DMS153 treated with DMSO at 0.1 percent for 48 hours (cell line): ENCODE results near the gene IYD.
"Not testable (repeated sequence)": the region's sequence is repeated elsewhere in the genome, so short reads cannot be mapped to it uniquely, and the experiment has no call there.

Source experiments
- DNase-seq: peaks from one replicate; lab custom pipeline; 2025; ENCODE audit not compliant: unreplicated experiment; lab: John Stamatoyannopoulos, UW

The IYD gene

GRCh38 chr6:150427037-150427602 lies 58.3 kb downstream of the IYD start:
- no peak for DNase-seq

DNA sequence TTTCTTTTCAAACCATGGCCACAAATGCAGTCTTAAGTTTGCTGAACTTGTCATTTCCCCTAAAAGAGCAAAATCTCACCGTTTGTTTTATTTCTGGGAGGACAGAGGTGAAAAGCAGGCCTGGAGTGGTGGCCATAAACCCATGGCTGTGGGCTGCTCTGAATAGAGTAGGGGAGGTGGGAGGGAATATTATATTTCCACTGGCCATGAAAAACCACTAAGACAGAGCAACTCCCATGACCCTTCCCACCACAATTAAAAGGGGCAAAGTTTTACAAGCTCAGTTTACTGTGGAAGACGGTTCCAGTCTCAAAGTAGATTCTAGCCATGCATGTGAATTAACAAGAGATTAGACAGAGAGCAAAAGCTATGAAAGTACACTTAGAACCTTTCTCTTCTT lies 59.0 kb downstream of the IYD start:
- DNase-seq, result no peak

DNA sequence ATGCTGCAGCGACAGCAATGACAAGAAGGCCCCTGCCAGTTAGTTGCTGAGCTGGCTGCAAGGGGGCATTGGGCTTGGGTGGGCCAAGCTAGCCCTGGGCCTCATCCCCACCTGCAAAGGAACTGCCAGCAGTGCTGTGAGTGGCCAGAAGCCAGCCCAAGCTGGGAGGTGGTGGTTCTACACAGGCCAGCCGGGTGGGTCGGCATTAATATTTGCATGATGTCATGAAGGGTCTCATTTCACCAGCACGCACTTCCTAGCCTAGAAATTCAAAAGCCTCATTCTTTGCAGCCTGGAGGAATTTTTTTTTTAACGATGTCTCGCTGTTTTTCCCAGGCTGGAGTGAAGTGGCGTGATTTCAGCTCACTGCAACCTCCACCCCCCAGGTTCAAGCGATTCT lies 62.0 kb downstream of the IYD start:
- DNase-seq, result no peak

DNA sequence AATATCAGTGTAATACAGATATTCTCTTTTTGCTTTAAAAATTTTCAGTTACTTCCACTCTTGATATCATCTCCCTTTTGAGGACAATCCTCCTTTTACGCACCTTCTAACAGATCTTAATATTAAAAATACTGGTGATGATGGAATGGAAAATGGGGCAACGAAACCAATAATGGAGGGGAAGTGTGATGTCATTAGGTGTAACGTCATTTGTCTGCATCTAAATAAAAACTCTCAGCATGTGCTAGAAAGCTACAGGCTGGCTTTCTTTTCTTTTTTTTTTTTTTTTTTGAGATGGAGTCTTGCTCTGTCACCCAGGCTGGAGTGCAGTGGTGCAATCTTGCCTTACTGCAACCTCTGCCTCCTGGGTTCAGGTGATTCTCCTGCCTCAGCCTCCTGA lies 66.5 kb downstream of the IYD start:
- DNase-seq, result no peak

- no peak for DNase-seq
Measured at GRCh38 chr6:150435832-150436231, 67.0 kb downstream of the IYD start.

DNA sequence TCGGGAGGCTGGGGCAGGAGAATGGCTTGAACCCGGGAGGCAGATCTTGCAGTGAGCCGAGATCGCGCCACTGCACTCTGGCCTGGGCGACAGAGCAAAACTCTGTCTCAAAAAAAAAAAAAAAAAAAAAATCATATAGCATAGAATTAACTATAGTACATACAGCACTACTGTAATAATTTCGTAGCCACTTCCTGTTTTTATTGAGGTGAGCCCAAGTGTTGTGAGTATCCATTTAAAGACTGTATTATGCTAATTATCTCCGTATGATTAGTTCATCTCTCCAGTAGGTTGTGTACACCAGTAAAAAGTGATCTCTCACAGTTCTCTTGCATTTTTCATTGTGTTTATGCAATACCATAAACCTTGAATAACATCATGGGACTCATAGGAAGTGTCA lies 70.6 kb downstream of the IYD start:
- DNase-seq, result no peak

- DNase-seq, result no peak
Measured at GRCh38 chr6:150443621-150444020, 74.8 kb downstream of the IYD start.

GRCh38 chr6:150444308-150444707 lies 75.5 kb downstream of the IYD start:
- no peak for DNase-seq

GRCh38 chr6:150445486-150445885 lies 76.7 kb downstream of the IYD start:
- DNase-seq, result no peak

DNA sequence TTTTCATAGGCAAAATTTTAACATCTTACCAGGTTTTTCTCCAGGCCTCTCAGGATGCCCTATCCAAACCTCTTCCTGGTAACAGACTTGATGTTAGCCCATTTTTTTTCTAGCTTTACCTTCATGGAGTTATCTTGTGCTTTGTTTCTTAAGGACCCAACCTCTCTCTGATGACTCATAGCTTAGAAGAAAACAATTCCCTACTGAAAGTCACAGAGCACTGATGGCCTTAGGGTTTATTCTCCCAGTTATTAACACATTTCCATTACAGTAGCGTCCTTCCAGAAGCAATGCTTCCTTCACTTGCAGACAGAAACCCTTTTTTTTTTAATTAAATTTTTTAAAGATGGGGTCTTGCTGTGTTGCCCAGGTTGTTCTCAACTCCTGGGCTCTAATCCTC lies 79.4 kb downstream of the IYD start:
- DNase-seq, result no peak

GRCh38 chr6:150449055-150449454 lies 80.2 kb downstream of the IYD start:
- DNase-seq, result not testable (repeated sequence)

DNA sequence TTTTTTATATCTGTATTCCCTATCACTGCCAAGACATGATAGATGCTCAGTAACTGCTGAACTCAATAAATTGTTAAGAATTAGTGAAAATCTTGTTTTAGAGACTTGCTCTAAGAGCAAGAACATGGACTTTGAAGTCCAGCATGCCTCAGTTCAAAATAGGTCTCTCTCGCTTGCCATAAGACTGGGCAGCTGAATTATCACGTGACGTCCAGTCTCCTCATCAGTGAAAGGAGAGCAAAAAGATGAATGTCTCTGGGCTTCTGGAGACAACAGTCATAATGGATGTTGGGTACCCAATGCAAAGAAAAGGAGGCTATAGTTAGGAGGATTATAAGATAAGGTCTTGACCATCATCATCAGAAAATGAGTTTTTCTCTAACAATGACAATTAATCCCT lies 82.1 kb downstream of the IYD start:
- DNase-seq, result no peak

DNA sequence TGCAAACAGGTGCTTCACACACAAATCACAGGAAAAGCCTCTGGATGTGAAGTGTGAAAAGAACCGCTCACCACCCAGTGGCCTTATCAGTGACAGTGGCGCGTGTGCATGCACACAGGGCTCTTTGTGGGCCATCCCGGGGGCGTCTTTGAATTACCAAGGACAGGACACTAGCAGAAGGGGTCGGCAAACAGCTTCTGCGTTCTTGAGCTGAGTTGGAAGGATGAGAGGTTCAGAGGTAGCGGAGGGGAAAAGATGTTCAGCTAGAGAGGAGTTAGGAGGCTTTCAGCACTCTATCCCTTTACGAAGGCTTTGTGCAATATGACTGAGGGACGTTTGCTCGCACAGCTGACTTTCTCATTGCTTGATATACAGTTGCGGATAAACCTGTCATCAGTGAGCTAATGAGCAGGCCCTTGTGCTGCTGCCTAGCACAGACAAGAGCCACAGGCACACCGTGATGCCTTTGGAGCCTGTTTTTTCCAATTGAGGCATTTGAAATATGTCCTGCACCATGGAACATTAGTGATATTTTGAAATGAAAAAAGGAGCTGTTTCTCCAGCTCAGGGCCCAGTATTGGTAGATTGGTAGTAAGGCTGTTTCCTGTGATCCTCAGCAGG lies 83.1 kb downstream of the IYD start:
- DNase-seq, result no peak

- DNase-seq, result no peak
Measured at GRCh38 chr6:150452428-150453243, 83.8 kb downstream of the IYD start.

- DNase-seq, result no peak
Measured at GRCh38 chr6:150453357-150453756, 84.5 kb downstream of the IYD start.
